GM19035 (cell line): Measurements from ENCODE around the gene HIPK3.
"Not testable (repeated sequence)": the region's sequence is repeated elsewhere in the genome, so short reads cannot be mapped to it uniquely, and the experiment has no call there.

Source experiments
- ATAC-seq: cut with Tn5 transposase; IDR thresholded peaks from one replicate; pipeline ENCODE4 v1.9.1; 2021; ENCODE audit not compliant: unreplicated experiment

The HIPK3 gene

DNA sequence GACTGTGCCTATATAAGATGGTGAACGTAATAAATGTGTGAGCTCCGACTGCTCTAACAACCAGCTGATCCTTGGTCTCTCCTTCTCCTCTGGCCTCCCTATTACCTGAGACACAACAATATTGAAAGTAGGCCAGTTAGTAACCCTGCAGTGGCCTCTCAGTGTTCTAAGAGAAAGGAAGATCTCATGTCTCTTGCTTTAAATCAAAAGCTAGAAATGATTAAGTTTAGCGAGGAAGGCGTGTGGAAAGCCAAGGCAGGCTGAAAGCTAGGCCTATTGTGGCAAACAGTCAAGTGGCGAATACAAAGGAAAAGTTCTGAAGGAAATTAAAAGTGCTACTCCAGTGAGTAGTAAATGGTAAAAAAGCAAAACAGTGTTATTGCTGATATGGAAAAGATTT lies 39.5 kb downstream of the HIPK3 start:
- no peak for ATAC-seq

DNA sequence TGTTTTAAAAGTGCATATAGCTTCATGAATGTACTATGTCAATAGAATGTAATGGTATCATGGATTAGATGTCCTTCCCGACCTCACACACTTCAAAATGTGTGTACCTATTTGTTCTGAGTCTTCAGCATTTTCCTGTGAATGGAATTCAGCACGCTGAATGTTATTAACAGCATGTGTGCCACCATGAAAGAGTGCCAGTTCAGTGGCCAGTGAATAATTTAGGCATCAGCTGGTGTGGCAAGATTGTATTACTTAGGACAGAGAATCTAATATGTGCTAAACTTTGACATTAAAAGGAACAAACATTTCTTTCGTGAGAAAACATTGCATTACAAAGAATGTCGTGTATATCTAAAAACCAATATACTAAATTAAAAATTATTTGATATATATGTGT lies 46.4 kb downstream of the HIPK3 start:
- no peak for ATAC-seq

DNA sequence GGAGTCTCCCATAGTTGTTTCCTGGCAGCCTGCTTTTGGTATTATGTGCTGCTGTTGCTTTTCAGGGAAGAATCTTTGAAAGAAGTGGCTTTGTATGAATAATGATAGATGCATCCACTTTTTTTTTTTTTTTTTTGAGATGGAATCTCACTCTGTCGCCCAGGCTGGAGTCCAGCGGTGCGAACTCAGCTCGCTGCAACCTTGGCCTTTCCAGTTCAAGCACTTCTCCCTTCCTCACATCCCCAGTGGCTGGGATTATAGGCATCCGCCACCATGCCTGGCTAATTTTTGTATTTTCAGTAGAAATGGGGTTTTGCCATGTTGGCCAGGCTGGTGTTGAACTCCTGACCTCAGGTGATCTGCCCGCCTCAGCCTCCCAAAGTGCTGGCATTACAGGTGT lies 49.6 kb downstream of the HIPK3 start:
- ATAC-seq: not testable (repeated sequence)

DNA sequence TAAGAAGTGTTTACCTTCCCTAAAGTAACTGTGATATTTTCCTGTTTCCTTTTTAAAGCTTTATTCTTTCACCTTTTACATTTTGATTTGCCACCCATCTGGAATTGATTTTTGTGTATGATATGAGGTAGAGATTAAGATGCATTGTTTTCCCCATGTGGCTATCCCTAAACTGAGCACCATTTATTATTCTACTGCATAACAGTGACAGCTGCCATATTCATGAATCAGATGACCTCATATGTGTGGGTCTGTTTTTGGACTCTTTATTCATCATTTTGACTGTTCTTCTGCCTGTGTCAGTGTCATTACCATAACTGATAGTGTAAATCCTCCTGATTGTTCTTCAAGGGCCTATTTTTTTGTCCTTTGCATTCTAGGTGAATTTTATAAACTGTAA lies 50.8 kb downstream of the HIPK3 start:
- no peak for ATAC-seq

DNA sequence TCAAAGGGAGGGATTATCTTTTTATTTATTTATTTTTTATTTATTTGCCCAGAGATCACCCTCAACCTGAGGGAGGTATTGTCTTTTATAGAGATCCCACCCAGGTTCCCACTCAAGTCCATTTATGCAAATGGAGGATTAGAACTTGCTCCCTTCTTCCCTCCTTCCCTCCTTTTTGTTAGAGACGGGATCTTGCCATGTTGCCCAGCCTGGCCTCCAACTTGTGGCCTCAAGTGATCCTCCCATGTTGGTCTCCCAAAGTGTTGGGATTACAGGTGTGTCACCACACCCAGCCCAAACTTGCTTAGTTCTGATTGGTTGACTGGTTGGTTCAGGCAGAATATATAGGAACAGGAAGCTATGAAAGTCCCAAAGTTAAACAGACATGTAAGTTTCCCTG lies 51.9 kb downstream of the HIPK3 start:
- ATAC-seq: no peak

DNA sequence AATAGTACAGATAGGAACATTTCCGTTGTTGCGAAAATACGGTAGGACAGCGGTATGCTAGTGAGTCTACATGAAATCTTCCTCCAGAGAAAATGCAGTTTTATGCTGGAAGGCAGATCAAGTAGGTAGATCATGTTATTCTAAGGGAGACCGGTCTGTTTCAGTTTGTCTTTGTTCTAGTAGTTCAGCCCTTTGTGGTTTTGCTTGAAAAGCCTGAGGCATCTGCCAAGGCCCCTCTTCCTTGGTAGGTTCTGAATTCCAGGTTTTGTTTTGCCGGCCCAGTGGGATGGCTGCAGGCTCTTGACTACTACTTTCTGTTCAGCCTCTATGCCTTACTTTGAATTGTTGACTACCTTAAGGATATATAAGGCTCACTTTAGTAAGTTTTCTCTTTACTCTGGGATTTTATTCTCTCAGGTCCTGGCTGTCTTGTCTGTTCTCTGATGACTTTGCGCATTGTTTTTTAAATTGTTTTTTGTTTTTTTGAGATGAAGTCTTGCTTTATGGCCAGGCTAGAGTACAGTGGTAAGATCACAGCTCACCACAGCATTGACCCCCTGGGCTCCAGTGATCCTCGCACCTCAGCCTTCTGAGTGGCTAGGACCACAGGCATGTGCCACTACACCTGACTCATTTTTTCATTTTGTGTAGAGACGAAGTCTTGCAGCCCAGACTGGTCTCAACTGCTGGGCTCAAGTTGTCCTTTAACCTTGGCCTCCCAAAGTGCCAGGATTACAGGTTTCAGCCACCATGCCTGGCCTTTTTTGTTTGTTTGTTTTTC lies 53.7 kb downstream of the HIPK3 start:
- no peak for ATAC-seq

DNA sequence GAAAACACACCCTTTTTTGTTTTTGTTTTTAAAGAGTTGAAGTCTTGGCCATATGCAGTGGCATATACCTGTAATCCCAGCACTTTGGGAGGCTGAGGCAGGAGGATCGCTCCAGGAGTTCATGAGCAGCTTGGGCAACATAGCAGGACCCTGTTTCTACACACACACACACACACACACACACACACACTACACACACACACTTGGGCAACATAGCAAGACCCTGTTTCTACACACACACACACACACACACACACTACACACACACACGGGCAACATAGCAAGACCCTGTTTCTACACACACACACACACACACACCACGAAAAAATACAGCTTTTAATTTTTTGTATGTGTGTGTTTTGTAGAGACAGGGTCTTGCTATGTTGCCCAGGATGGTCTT lies 54.5 kb downstream of the HIPK3 start:
- no peak for ATAC-seq

DNA sequence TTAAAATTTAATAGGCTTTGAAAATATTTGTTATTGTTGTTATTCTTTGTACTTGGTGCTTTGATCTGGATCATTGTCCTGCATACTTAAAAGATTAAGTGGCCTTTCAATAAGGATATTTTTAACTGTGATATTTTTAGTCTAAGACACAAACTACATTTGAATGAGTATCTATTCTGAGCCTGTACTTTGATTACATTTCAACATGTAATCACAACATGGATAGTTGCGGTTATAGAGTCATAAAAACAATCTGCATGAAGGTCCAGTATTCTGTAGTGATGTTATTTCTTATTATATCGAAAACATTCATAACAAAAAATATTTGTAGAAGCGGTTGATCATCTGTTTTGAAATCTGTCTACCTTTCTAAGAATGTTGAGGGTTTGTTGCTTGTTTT lies 58.6 kb downstream of the HIPK3 start:
- ATAC-seq: no peak

DNA sequence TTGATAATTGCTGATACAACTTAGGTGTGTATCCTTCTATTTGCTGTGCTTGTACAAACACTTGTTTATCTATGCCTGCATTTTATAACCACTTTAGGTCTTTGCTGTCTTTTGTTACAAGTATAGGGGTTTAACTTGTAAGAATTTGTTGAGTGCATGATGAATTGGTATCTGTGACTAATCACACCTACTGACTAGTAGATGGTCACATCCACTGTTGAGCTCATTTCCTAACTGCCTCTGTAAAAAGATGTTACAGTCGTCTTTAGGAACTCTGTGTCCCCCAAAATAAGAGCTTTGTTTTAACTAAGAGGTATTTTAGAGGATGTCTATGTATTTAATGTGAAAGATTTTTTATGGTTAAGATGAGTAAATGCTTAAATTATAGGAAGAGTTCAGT lies 60.5 kb downstream of the HIPK3 start:
- ATAC-seq: no peak

DNA sequence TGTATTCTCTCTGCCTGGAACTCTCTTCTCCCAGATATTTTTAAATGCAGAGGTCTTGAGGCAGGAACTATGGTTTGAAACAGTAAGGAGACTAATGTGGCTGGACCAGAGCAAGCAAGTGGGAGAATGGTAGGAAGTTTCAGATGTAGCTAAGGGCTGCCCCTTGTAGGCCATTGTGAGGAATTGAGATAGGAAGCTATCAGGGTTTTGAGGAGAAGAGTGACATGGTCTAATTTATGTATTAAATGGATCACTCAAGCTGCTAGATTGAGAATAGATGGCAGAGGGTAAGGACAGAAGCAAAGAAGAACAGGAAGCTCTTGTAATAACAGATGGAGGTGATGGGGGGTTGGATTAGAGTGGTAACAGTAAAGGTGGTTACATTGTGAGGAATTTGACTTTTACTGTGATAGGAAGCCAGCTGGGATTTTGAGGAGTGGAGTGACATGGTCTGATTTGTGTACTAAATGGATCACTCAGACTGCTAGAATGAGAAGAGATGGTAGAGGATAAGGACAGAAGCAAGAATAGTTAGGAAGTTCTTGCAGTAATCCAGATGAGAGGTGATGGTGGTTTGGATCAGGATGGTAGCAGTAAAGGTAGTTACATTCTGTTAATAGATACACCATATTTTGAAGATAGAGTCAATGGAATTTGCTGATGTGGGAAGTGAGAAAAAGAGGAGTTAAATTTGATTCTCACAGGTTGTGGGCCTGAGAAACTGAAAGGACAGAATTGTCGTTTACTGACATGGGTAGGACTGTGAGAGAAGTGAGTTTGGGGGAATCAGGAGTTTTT lies 63.0 kb downstream of the HIPK3 start:
- no peak for ATAC-seq

DNA sequence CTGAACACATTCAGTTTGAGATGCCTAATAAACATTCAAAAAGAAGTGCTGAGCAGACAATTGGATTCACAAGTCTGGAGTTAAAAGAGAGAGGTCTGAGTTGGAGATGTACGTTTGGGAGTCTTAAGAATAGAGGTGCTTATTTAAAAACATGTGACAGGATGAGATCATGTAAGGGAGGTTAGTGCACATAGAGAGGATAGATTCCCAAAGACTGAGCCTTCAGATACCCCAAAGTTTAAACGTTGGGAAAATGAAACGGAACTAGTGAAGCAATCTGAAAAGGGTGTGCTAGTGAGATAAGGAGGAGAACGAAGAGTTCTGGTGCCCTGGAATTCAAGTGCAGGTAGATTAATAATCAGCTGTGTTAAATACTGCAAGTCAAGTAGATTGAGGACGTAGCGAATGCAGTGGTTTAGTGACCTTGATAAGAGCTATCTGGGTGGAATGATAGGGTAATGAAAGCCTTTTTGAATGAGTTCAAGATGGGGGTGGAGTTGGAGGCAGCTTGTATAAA lies 63.7 kb downstream of the HIPK3 start:
- ATAC-seq: no peak

DNA sequence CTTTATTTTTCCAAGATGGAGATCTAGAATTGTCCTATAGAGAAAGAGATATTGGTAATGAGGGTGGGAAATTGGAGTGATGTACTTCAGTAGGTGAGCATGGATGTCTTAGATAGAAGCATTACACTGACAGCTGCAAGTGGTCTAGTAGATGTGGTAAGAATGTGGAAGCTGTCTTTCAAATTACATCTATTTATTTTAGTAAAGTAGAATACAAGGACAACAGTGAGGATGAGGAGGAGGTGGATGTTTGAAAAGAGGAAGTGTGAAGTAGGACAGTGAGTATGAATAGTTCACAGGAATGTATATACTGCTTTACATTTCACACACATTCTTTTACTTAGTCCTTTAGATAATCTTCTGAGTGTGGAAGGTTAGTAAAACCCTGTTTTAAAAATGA lies 64.2 kb downstream of the HIPK3 start:
- no peak for ATAC-seq

DNA sequence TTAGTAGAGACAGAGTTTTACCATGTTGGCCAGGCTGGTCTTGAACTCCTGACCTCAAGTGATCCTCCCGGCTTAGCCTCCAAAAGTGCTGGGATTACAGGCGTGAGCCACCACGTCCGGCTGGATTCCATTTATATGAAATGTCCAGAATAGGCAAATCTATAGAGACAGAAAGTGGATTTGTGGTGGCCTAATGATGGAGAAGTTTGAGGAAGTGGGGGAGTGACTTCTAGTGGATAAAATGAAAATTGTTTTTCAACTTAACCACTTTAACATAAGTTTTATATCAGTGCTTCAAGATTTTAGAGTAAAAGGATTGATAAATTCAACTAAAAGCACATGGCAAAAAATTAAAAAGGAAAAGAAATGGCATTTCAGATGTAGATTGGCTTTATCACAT lies 66.2 kb downstream of the HIPK3 start:
- ATAC-seq: no peak

DNA sequence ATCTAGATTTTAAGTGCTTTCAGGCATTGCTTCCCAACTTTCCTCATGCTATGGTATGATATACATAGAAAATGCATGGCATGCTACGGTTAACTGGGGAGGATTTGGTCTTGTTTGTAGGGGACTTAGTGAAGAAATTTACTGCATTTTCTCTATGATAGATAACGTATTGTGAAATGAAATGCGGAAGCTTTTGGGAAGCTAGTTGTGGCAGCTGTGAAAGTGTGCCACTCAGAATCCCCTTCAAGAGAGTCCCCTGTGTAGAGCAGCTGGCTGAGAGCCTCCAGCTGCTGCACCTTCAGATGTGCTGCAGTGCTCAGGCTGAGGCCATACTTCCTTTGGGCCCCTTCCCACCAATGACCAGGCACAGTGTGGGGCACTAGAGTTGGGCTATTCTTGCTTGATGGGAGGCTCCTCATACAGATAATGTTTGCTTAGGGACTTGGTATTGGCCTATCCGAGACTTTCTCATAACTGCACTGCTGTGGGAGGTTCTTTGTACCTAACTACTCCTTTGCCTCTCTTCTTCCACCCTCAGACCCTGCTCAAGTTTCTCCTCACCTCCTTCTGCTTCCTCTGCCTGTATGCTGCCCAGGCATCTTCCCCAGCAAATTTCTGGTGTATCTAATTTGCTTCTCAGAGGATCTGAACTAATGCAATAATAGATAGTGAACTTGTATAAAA lies 67.3 kb downstream of the HIPK3 start:
- no peak for ATAC-seq

DNA sequence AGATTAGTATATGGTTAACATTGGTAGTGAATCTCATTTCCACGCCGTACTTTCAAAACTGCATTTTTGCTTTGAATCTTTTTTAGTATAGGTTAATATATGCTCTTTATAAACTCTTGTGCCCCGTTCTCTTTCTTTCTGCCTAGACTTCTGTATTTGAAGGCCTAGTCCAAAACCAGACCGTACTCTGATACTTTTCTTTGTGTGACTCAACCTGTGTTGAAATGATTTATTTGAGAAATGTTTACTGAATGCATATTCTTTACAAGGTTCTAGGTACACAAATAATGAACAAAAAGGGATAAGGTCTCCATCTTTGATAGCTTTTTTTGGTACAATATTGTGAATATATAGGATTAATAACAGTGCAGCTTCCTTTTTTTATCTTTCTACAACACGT lies 68.3 kb downstream of the HIPK3 start:
- no peak for ATAC-seq

DNA sequence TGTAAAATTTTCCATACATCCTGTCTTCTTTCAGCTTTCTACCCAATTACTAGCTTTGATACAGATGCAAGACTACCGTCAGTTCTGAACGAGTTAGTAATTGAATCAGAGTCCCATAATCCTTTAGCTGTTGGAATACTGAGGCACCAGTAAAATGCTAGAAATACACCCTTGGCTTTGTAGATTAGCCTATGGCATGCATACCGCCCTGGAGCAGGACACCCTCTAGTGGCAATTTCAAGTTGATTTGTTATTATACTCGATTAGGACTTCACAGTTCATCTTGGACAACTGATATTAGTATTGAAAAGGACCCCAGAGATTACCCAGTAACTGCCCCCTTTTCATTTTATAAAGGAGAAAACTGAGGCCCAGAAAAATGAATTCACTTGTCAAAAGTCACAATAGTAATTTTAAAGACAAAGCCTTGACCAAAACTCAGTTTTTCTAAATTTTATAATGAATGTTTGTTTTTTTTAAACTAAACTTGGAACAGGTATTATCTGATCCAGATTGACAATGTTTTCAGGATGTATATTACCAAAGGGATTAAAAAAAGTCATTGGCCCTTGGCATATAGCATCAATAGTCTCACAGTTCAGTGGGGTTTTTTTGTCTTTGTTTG lies 72.6 kb downstream of the HIPK3 start:
- no peak for ATAC-seq

DNA sequence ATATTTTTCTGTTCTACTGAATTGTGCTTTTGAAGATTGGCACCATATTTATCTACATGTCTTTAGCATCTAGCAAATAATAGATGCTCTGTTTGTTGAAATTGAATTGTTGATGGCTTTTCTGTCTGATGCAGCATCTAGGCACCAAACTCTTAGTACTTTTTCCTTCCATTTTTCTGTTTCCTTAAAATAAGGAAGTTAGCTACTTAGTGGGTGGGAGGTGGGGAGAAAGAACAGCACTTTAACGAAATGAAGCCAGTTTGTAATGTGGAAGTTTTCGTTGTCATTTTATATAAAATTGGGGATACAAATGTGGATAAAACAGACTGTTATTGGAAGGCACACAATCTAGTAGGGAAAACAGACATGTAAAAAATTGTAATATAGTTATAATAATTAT lies 76.6 kb downstream of the HIPK3 start:
- no peak for ATAC-seq

DNA sequence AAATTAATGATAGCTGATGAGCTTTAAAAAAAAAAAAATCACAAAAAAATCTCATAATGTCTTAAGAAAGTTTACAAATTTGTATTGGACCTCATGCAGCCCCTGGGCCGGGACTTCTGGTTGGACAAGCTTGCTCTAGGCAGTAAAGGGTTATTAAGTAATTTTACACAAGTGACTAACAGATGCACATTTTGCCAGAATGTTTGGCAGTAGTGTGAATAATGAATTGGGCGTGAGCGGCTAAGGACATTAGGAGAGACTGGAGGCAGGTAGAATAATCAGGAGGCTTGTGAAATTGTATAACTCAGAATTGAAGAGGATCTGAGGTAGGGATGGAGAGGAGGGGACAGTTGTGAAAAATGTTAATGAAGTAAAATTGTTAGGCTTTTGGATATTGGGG lies 77.4 kb downstream of the HIPK3 start:
- no peak for ATAC-seq

DNA sequence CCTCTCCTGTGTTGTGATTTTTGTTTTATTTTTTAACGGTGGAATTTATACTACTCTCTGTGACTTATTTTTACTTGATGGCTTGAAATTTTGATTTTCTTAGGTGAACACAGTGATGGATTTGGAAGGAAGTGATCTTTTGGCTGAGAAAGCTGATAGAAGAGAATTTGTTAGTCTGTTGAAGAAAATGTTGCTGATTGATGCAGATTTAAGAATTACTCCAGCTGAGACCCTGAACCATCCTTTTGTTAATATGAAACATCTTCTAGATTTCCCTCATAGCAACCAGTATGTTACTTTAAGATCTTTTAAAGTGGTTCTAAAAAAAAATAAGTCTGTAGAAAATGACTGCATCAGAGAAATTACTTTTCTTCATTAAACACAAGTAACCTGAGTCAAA lies 82.1 kb downstream of the HIPK3 start:
- no peak for ATAC-seq

DNA sequence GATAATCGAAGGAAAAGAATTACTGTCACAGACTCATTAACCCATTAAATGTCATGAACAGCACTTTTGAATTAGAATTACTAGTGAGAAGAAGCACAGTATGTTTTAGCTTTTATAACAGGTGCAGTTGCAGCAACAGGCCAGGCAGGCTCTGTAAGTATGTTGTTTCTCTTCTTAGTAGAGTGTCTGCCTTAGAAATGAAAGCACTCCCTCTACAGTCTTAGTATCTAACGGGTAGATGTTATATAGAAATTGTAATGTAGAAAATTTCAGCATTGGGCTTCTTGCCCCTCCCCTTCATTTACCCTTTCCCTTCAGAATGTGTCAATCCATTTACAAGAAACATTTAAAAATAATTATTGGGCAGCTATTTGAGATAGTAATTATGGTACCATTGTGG lies 87.4 kb downstream of the HIPK3 start:
- no peak for ATAC-seq

DNA sequence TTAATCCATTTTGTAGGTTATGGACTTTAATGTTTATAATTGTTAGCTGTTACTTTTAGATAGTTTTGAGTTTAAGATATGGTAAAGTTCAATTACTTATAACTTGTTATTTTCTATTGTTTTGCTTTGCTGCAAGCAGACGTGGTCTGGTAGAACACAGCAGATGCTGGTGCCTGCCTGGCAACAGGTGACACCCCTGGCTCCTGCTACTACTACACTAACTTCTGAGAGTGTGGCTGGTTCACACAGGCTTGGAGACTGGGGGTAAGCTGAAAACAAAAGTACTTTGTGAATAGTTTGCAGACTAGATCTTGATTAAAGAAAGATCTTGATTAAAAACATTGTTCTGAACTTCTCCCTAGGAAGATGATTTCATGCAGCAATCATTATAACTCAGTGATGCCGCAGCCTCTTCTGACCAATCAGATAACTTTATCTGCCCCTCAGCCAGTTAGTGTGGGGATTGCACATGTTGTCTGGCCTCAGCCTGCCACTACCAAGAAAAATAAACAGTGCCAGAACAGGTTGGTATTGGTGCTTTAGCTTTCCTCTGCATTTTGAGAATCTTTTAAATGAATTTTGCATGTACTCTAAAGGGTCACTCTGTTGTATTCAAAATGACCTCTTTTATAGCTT lies 90.4 kb downstream of the HIPK3 start:
- ATAC-seq: no peak
